NCI-H1092 (cell line): ENCODE measurements around the gene NLGN3.

Experiments
- DNase-seq: peaks from one replicate; lab custom pipeline; 2025; lab: John Stamatoyannopoulos, UW

NLGN3 gene

GRCh38 chrX:71144651-71145050 is at the start of gene NLGN3:
Gene NLGN3, plus strand, starts transcription at chrX:71144841. Its CDS starts 2,909 bp downstream, at chrX:71147750.
- no peak for DNase-seq

- no peak for DNase-seq
Measured at GRCh38 chrX:71095033-71095432, 49.6 kb upstream of the NLGN3 start.

GRCh38 chrX:71095555-71095980 is 49.1 kb upstream of the NLGN3 start, which contains the start of gene FOXO4:
Gene FOXO4, plus strand, starts transcription at chrX:71095851. Its CDS starts 678 bp downstream, at chrX:71096529.
- peak; percentile 82 for DNase-seq

- DNase-seq: no peak
Measured at GRCh38 chrX:71095981-71096759, 48.5 kb upstream of the NLGN3 start.

GRCh38 chrX:71096760-71097032 is 47.9 kb upstream of the NLGN3 start:
- no peak for DNase-seq

- no peak for DNase-seq
Measured at GRCh38 chrX:71098302-71098701, 46.3 kb upstream of the NLGN3 start.

- no peak for DNase-seq
Measured at GRCh38 chrX:71098951-71099506, 45.6 kb upstream of the NLGN3 start.

GRCh38 chrX:71099736-71100135 is 44.9 kb upstream of the NLGN3 start:
- DNase-seq: no peak

- no peak for DNase-seq
Measured at GRCh38 chrX:71100581-71101505, 43.8 kb upstream of the NLGN3 start.

- no peak for DNase-seq
Measured at GRCh38 chrX:71102292-71102691, 42.3 kb upstream of the NLGN3 start.

- DNase-seq: no peak
Measured at GRCh38 chrX:71103110-71103983, 41.3 kb upstream of the NLGN3 start.

GRCh38 chrX:71105628-71106027 is 39.0 kb upstream of the NLGN3 start:
- DNase-seq: no peak

GRCh38 chrX:71106427-71106826 is 38.2 kb upstream of the NLGN3 start, which contains the start of gene CXorf65:
Gene CXorf65, minus strand, starts transcription at chrX:71106740. Its CDS starts 184 bp downstream, at chrX:71106556.
- no peak for DNase-seq

- no peak for DNase-seq
Measured at GRCh38 chrX:71107245-71107644, 37.4 kb upstream of the NLGN3 start.

- no peak for DNase-seq
Measured at GRCh38 chrX:71107762-71108360, 36.8 kb upstream of the NLGN3 start.

- DNase-seq: no peak
Measured at GRCh38 chrX:71109051-71109450, 35.6 kb upstream of the NLGN3 start.

- no peak for DNase-seq
Measured at GRCh38 chrX:71111141-71111843, 33.3 kb upstream of the NLGN3 start, which contains the start of gene IL2RG. Gene IL2RG, minus strand, starts transcription at chrX:71111577. Its CDS starts 38 bp downstream, at chrX:71111539.

GRCh38 chrX:71111921-71112431 is 32.7 kb upstream of the NLGN3 start:
- no peak for DNase-seq

GRCh38 chrX:71117358-71117757 is 27.3 kb upstream of the NLGN3 start:
- DNase-seq: no peak
